Breast epithelium (tissue), 3 donors: Measurements from ENCODE around the gene RNF112.

Experiments used
- CTCF ChIP-seq, 3 donors: fragments of 450-650 bp; IDR thresholded peaks; one replicate each; pipeline ENCODE4 v1.5.1; 2016 to 2017; ENCODE audit warnings: antibody characterized with exemption in 3 of 3, mild to moderate bottlenecking in 3 of 3, moderate library complexity in 3 of 3
- POLR2AphosphoS5 ChIP-seq, 3 donors: sonication (generic); formaldehyde crosslinking; IDR thresholded peaks; one replicate each; pipeline ENCODE4 v1.6.1; 2017; ENCODE audit warnings: antibody characterized with exemption in 3 of 3

DNA sequence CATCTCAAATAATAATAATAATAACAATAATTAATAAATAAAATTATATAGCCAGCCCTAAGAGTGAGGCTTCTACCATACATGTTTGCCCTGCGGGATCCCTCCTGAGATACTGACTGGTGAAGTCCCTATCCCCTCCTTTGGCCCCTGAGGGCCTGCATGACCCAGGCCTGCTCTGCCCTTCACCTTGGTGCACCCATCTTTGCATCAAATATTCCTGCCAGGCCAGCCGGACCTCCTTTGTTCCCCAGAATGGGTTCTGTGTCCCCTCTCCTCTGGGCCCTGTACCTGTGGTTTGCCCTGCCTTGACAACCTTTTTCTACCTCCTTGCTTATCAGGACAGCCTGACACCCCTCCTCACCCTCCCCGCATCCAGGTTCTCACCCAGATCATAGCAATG, 2.0 kb upstream of the RNF112 start:
- TF ChIP-seq CTCF (IDR thresholded peaks at IDR 0.05) (no peak), POLR2AphosphoS5 (IDR thresholded peaks at IDR 0.05) (no peak)
